Measurements from ENCODE around the gene AREG.

Gene AREG

GRCh38 chr4:74433541-74434172 is 11.3 kb upstream of the AREG start:
- DNase-seq: no peak

- DNase-seq: no peak
These were observed 9.6 kb upstream of the AREG start for GRCh38 chr4:74435296-74435695.

- no peak for DNase-seq
These were observed 7.1 kb upstream of the AREG start for GRCh38 chr4:74437866-74438265.

- DNase-seq: no peak
These were observed 6.3 kb upstream of the AREG start for GRCh38 chr4:74438661-74439060.

- DNase-seq: no peak
These were observed 5.0 kb upstream of the AREG start for GRCh38 chr4:74439952-74440351.

- DNase-seq: no peak
These were observed 4.6 kb upstream of the AREG start for GRCh38 chr4:74440356-74440755.

GRCh38 chr4:74441744-74442143 is 3.2 kb upstream of the AREG start:
- no peak for DNase-seq

- no peak for DNase-seq
These were observed 1.4 kb downstream of the AREG start for GRCh38 chr4:74446193-74446868.

GRCh38 chr4:74446896-74447295 is 2.0 kb downstream of the AREG start:
- DNase-seq: no peak

- no peak for DNase-seq
These were observed 2.8 kb downstream of the AREG start for GRCh38 chr4:74447636-74448233.

GRCh38 chr4:74449571-74450297 is 4.8 kb downstream of the AREG start:
- DNase-seq: no peak

- DNase-seq: no peak
These were observed 5.4 kb downstream of the AREG start for GRCh38 chr4:74450298-74450683.

- DNase-seq: no peak
These were observed 6.3 kb downstream of the AREG start for GRCh38 chr4:74451214-74451661.

- DNase-seq: no peak
These were observed 8.2 kb downstream of the AREG start for GRCh38 chr4:74453037-74453635.

- no peak for DNase-seq
These were observed 9.2 kb downstream of the AREG start for GRCh38 chr4:74453829-74454742.

- no peak for DNase-seq
These were observed 10.6 kb downstream of the AREG start for GRCh38 chr4:74455361-74456055.

GRCh38 chr4:74456056-74456744 is 11.3 kb downstream of the AREG start:
- DNase-seq: no peak

- DNase-seq: no peak
These were observed 12.0 kb downstream of the AREG start for GRCh38 chr4:74456849-74457395.

GRCh38 chr4:74460833-74461232 is 15.9 kb downstream of the AREG start:
- no peak for DNase-seq

GRCh38 chr4:74463123-74463522 is 18.2 kb downstream of the AREG start:
- DNase-seq: no peak

GRCh38 chr4:74464291-74464690 is 19.4 kb downstream of the AREG start:
- DNase-seq: no peak
